ENCODE measurements around the gene CDADC1. TPM values are rescaled to one million over a fixed set of nuclear protein-coding genes. Genes with fewer than 3 reads are reported as not detected.

CDADC1 gene
- total and polyA plus RNA-seq, 10 of the 15 experiments (the other 5 are each of a cell fraction or from before 2014, with no cell fraction given) = 2.6 to 7.3 (median 5.2) TPM

DNA sequence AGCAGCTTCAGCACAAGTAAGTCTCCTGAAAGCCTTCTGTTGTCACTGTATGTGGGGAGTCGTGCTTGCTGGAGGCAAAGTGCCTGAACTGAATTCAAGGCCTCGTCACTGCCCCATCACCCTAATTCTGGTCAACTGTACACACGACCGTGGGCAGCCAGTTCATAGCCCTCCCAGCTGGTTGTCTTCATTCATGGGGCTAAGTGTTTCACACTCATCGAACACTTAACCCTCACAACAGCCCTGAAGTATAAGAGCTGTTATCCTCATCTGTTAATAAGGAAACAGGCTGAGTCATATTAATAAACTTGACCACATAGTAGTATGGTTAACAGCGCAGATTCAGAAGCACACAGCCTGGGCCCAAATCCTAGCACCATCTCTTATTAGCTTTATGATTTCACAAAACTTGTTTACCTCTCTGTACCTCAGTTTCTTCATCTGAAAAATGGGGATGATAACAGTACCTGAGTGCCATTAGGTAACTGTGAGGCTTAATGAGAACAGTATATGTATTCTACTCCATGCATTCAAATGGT lies 66.7 kb downstream of the CDADC1 start:
- POLR2A ChIA-PET = no interaction called here
- H3K9ac ChIP-seq (ENCODE audit: control insufficient read depth, insufficient read depth, low read length) = no peak overlapping the region

More for the DNA sequence above, 66.7 kb downstream of the CDADC1 start:
- Histone ChIP-seq H3K27ac (ENCODE audit: control insufficient read depth, insufficient read depth) (no peak overlapping the region), H4K20me1 (ENCODE audit: control insufficient read depth, insufficient read depth) (no peaks in the 10 kb centered on the region), H3K4me2 (ENCODE audit: control insufficient read depth, insufficient read depth) (no peak overlapping the region), H2AFZ (ENCODE audit: control insufficient read depth, low read depth, low read length) (no peak overlapping the region), H3K4me1 (ENCODE audit: control insufficient read depth, insufficient read depth, low read length) (no peaks in the 10 kb centered on the region), H3K79me2 (ENCODE audit: control insufficient read depth, insufficient read depth, low read length) (no peaks in the 10 kb centered on the region), H3K9me3 (replicated peaks; ENCODE audit: control insufficient read depth, insufficient read depth, low read length) (no peaks in the 10 kb centered on the region), H3K36me3 (ENCODE audit: control insufficient read depth in 2 of 2, insufficient read depth in 2 of 2, low read length in 1 of 2) (no peaks in the 10 kb centered on the region), H3K4me3 (no peak overlapping the region), H3K27me3 (replicated peaks in 1 of 2; ENCODE audit: control insufficient read depth in 2 of 2, insufficient read depth in 2 of 2, low read length in 1 of 2) (no peaks in the 10 kb centered on the region)
- ChIA-PET RAD21 (ENCODE audit: unreplicated experiment) (no interaction called here), SMC1A (ENCODE audit: uncharacterized antibody, unreplicated experiment) (no interaction called here), CTCF (interaction anchor here (0.9 kb wide), 1 partner anchor 8 kb away, joined by 3 read pairs; no protein-coding TSS in a partner anchor)
- intact Hi-C loops (cut with micrococcal nuclease; ENCODE audit: unreplicated experiment) = no loop called here
- ATAC-seq (peak; percentile 88), FAIRE-seq (no peak), DNase-seq (ENCODE audit: low read depth, low spot score) (no peak)
- in situ Hi-C loops (cut with MboI) = no loop called here
- no peak for TF ChIP-seq CBFB (IDR thresholded peaks at IDR 0.05; ENCODE audit: low read depth)
- TF ChIP-seq, protein P1, sequence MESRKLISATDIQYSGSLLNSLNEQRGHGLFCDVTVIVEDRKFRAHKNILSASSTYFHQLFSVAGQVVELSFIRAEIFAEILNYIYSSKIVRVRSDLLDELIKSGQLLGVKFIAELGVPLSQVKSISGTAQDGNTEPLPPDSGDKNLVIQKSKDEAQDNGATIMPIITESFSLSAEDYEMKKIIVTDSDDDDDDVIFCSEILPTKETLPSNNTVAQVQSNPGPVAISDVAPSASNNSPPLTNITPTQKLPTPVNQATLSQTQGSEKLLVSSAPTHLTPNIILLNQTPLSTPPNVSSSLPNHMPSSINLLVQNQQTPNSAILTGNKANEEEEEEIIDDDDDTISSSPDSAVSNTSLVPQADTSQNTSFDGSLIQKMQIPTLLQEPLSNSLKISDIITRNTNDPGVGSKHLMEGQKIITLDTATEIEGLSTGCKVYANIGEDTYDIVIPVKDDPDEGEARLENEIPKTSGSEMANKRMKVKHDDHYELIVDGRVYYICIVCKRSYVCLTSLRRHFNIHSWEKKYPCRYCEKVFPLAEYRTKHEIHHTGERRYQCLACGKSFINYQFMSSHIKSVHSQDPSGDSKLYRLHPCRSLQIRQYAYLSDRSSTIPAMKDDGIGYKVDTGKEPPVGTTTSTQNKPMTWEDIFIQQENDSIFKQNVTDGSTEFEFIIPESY (IDR thresholded peaks at IDR 0.05) = no peak
- TF ChIP-seq MEF2B (IDR thresholded peaks at IDR 0.05; ENCODE audit: partially characterized antibody, poor library complexity, severe bottlenecking) = no peak
- TF ChIP-seq IRF4 (IDR thresholded peaks at IDR 0.05; ENCODE audit: low read depth, low read length) = no peak
- TF ChIP-seq YY1 (IDR thresholded peaks at IDR 0.05; ENCODE audit: low read depth, low read length) = no peak
- TF ChIP-seq, protein P2, sequence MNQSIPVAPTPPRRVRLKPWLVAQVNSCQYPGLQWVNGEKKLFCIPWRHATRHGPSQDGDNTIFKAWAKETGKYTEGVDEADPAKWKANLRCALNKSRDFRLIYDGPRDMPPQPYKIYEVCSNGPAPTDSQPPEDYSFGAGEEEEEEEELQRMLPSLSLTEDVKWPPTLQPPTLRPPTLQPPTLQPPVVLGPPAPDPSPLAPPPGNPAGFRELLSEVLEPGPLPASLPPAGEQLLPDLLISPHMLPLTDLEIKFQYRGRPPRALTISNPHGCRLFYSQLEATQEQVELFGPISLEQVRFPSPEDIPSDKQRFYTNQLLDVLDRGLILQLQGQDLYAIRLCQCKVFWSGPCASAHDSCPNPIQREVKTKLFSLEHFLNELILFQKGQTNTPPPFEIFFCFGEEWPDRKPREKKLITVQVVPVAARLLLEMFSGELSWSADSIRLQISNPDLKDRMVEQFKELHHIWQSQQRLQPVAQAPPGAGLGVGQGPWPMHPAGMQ (IDR thresholded peaks at IDR 0.05; ENCODE audit: borderline replicate concordance) = no peak
- TF ChIP-seq MXI1 (IDR thresholded peaks at IDR 0.05; ENCODE audit: low read depth, low read length) = no peak
- no peak for TF ChIP-seq SREBF2 (IDR thresholded peaks at IDR 0.05; ENCODE audit: low read length)
- TF ChIP-seq BHLHE40 (IDR thresholded peaks at IDR 0.05; ENCODE audit: borderline replicate concordance in 1 of 2, low read depth in 2 of 2, low read length in 1 of 2) = no peak
- TF ChIP-seq SMAD1 (IDR thresholded peaks at IDR 0.05; ENCODE audit: low read depth, partially characterized antibody) = no peak
- no peak for TF ChIP-seq TCF12 (IDR thresholded peaks at IDR 0.05; ENCODE audit: low read depth, low read length)
- TF ChIP-seq, protein P3, sequence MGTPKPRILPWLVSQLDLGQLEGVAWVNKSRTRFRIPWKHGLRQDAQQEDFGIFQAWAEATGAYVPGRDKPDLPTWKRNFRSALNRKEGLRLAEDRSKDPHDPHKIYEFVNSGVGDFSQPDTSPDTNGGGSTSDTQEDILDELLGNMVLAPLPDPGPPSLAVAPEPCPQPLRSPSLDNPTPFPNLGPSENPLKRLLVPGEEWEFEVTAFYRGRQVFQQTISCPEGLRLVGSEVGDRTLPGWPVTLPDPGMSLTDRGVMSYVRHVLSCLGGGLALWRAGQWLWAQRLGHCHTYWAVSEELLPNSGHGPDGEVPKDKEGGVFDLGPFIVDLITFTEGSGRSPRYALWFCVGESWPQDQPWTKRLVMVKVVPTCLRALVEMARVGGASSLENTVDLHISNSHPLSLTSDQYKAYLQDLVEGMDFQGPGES (IDR thresholded peaks at IDR 0.05) = no peak
- no peak for TF ChIP-seq POLR2AphosphoS2 (IDR thresholded peaks at IDR 0.05; ENCODE audit: low read depth, low read length)
- no peak for TF ChIP-seq EP300 (IDR thresholded peaks at IDR 0.05; ENCODE audit: borderline replicate concordance in 1 of 2, control insufficient read depth in 1 of 2, low read depth in 2 of 2, low read length in 2 of 2)
- no peak for TF ChIP-seq FOXM1 (IDR thresholded peaks at IDR 0.05; ENCODE audit: low read depth, low read length)
- no peak for TF ChIP-seq RFX5 (IDR thresholded peaks at IDR 0.05; ENCODE audit: low read depth, low read length)
- no peak for TF ChIP-seq YBX1 (IDR thresholded peaks at IDR 0.05)
- no peak for TF ChIP-seq SREBF1 (IDR thresholded peaks at IDR 0.05; ENCODE audit: low read length)
- 64% methylated on average over 6 of the region's 6 CpGs for WGBS (ENCODE audit: insufficient coverage, insufficient replicate concordance, low lambda C conversion rate, missing lambda C conversion rate)
- no TSS peak for BruUV-seq (replicated peaks)

All from GM12878 (cell line).